Measurements from ENCODE around the gene PMPCB. TPM values are rescaled to one million over a fixed set of nuclear protein-coding genes. Genes with fewer than 3 reads are reported as not detected.

PMPCB gene
- total RNA-seq, 2 donors from 2014 or later: 30.1 to 38.6 TPM

- Histone ChIP-seq H3K4me1 (no peaks in the 10 kb centered on the region), H3K4me3 (no peak overlapping the region), H3K9me3 (no peaks in the 10 kb centered on the region), H3K27ac (no peak overlapping the region), H3K27me3 (no peaks in the 10 kb centered on the region), H3K36me3 (replicated peaks in 1 of 2; ENCODE audit: insufficient read depth in 1 of 2, low read depth in 2 of 2) (peaks cover 7 to 53% of the 10 kb centered on the region in 2 donors)
- intact Hi-C loops (cut with DNase I): no loop called here
- no peak for ATAC-seq
- no peak for DNase-seq
- TF ChIP-seq POLR2A (IDR thresholded peaks at IDR 0.05): no peak
- TF ChIP-seq CTCF (IDR thresholded peaks at IDR 0.05): no peak
These were observed 19.8 kb downstream of the PMPCB start for GRCh38 chr7:103317009-103317408.

- Histone ChIP-seq H3K27ac (no peak overlapping the region), H3K27me3 (no peaks in the 10 kb centered on the region), H3K4me3 (no peak overlapping the region), H3K9me3 (no peaks in the 10 kb centered on the region), H3K4me1 (no peaks in the 10 kb centered on the region), H3K36me3 (replicated peaks in 1 of 2; ENCODE audit: insufficient read depth in 1 of 2, low read depth in 2 of 2) (peaks cover 0 to 29% of the 10 kb centered on the region in 2 donors)
- intact Hi-C loops (cut with DNase I): no loop called here
- ATAC-seq: no peak
- DNase-seq: no peak
- TF ChIP-seq CTCF (IDR thresholded peaks at IDR 0.05) (no peak), POLR2A (IDR thresholded peaks at IDR 0.05) (no peak)
- WGBS, 2 donors: 89 to 91% methylated on average over 8 of the region's 8 CpGs
These were observed 28.5 kb downstream of the PMPCB start for GRCh38 chr7:103325744-103326143.

GRCh38 chr7:103336761-103337160, 39.5 kb downstream of the PMPCB start:
- no peaks in the 10 kb centered on the region for H3K9me3 ChIP-seq
- no peak for DNase-seq
- no peak for TF ChIP-seq POLR2A (IDR thresholded peaks at IDR 0.05)
- H3K27ac ChIP-seq: no peak overlapping the region
- intact Hi-C loops (cut with DNase I): no loop called here
- no peak overlapping the region for H3K4me3 ChIP-seq
- no peaks in the 10 kb centered on the region for H3K27me3 ChIP-seq
- no peaks in the 10 kb centered on the region for H3K4me1 ChIP-seq
- 78 to 88% methylated on average over 2 of the region's 2 CpGs for whole genome bisulfite sequencing, 2 donors
- ATAC-seq: no peak
- peaks cover 0 to 5% of the 10 kb centered on the region in 2 donors for H3K36me3 ChIP-seq (replicated peaks in 1 of 2; ENCODE audit: insufficient read depth in 1 of 2, low read depth in 2 of 2)

GRCh38 chr7:103338864-103339263, 41.6 kb downstream of the PMPCB start:
- Histone ChIP-seq H3K36me3 (replicated peaks in 1 of 2; ENCODE audit: insufficient read depth in 1 of 2, low read depth in 2 of 2) (peaks cover 0 to 5% of the 10 kb centered on the region in 2 donors), H3K9me3 (no peaks in the 10 kb centered on the region), H3K27ac (no peak overlapping the region), H3K4me3 (no peak overlapping the region), H3K27me3 (no peaks in the 10 kb centered on the region), H3K4me1 (peaks cover 15% of the 10 kb centered on the region)
- WGBS, 2 donors: 98 to 100% methylated on average over 2 of the region's 2 CpGs
- DNase-seq: no peak
- TF ChIP-seq POLR2A (IDR thresholded peaks at IDR 0.05) (no peak), CTCF (IDR thresholded peaks at IDR 0.05) (no peak)
- intact Hi-C loops (cut with DNase I): no loop called here
- ATAC-seq: no peak

GRCh38 chr7:103341466-103341865, 44.2 kb downstream of the PMPCB start:
- DNase-seq (no peak), ATAC-seq (no peak)
- no peak for TF ChIP-seq POLR2A (IDR thresholded peaks at IDR 0.05)
- TF ChIP-seq CTCF (IDR thresholded peaks at IDR 0.05): no peak
- Histone ChIP-seq H3K4me3 (no peak overlapping the region), H3K27ac (no peak overlapping the region), H3K4me1 (peaks cover 15% of the 10 kb centered on the region), H3K36me3 (replicated peaks in 1 of 2; ENCODE audit: insufficient read depth in 1 of 2, low read depth in 2 of 2) (peaks cover 0 to 3% of the 10 kb centered on the region in 2 donors), H3K27me3 (no peaks in the 10 kb centered on the region), H3K9me3 (no peaks in the 10 kb centered on the region)
- 83 to 85% methylated on average over 2 of the region's 2 CpGs for WGBS, 2 donors
- intact Hi-C loops (cut with DNase I): no loop called here
